ENCODE data around the gene FBXL5.

The FBXL5 gene

DNA sequence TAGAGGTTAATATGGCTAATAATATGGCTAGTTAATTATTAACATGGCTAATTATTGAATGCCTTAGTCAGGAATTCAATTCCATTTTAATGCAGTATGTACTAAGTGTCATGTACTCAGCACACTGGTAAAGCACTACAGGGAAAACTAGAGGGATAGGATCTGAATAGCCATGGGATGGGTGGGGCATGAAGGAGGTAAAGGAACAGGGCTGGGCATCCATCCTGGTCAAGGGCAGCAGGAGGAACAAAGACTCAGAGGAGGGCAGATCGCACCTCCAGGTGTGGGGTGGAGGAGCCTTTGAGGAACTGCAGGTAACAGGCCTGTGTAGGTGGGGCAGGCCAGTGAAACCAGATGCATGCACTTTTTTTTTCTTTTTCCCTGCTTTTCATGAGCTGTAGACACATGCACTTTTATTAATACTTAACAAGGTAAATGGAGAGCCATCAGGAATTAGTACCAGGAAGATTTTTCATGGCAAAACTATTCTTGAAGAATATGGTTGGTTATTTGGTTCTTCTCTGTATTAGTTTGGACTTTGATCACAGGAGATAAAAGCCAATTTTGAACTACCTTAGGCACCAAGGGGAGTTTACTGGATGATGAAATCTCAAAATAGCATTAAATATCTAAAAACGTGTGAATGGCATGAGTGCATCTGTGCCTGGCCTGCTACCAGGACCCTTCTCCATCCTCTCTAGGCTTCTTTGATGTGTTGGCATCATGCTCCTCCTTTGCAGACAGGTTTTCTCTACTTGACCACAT is 97.2 kb downstream of the FBXL5 start:
- no peak for DNase-seq

DNA sequence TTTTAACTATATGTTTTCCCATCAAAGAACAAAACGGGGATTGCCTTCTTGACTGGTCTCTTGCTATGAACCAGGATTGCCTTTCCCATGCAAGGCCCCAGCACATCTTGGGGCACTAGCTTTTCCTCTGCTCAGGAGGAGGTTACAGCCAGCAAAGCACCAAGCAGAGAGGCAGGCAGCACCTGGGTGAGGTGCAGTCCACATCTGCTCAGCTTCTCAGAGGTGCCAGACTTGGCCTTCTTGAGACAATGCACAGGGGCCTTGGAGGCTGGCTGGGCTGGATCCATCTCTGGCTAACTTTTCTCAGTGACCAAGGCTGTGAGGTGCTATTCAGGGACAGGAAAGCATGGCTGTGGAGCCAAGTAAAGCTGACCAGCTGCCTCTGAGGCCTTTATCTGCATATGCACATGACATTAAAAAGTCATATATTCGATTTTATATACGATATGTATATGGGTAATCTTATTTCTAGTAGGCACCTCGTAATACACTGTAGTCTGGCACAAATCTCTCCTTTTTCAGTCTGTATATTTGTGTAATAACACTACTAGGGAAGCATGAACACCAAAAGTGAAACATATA is 98.6 kb downstream of the FBXL5 start:
- DNase-seq: no peak

Data from RPMI8226 (cell line).